Tibial artery (tissue), 4 donors: Measurements from ENCODE around the gene CDR2.

Experiments
- DNase-seq, 2 donors: peaks; one replicate each; pipeline ENCODE4 v3.0.0-alpha.2; 2019
- H3K27ac ChIP-seq, 2 donors: fragments of 200-600 bp; sonication (generic) in 1 of 2; 1 replicate in 1 of 2; 2 replicates in 1 of 2; pipeline ENCODE4 v1.5.1; 2018 to 2019; ENCODE audit warnings: mild to moderate bottlenecking in 1 of 2
- H3K27me3 ChIP-seq, 2 donors: fragments of 200-600 bp; sonication (generic) in 1 of 2; one replicate each; pipeline versions ENCODE4 v1.5.1 to v1.6.0; 2016 to 2019
- H3K36me3 ChIP-seq, 3 donors: fragments of 200-600 bp; sonication (generic) in 2 of 3; one replicate each; pipeline ENCODE4 v1.5.1; 2016 to 2019; ENCODE audit warnings: mild to moderate bottlenecking in 2 of 3
- H3K4me1 ChIP-seq, 4 donors: fragments of 200-600 bp; sonication (generic) in 2 of 4; 1 replicate in 3 of 4; 2 replicates in 1 of 4; pipeline ENCODE4 v1.5.1; 2016 to 2019
- H3K4me3 ChIP-seq, 2 donors: fragments of 200-600 bp; sonication (generic) in 1 of 2; 1 replicate in 1 of 2; 2 replicates in 1 of 2; pipeline ENCODE4 v1.5.1; 2018 to 2019; ENCODE audit warnings: mild to moderate bottlenecking in 2 of 2
- H3K9me3 ChIP-seq, 3 donors: fragments of 200-600 bp; sonication (generic) in 1 of 3; one replicate each; pipeline ENCODE4 v1.5.1; 2016 to 2019
- CTCF ChIP-seq, 2 experiments: fragments of 200-600 bp in 1 of 2; fragments of 450-650 bp in 1 of 2; IDR thresholded peaks; one replicate each; pipeline ENCODE4 v1.5.1; 2017 to 2019; ENCODE audit warnings: antibody characterized with exemption in 2 of 2, mild to moderate bottlenecking in 1 of 2, moderate library complexity in 1 of 2
- intact Hi-C: fragments of 100-400 bp; cut with DNase I; formaldehyde crosslinking; loops from one replicate; pipeline ENCODE4 v1.15.0; 2023; ENCODE audit warnings: low total_unique reads

CDR2 gene

DNA sequence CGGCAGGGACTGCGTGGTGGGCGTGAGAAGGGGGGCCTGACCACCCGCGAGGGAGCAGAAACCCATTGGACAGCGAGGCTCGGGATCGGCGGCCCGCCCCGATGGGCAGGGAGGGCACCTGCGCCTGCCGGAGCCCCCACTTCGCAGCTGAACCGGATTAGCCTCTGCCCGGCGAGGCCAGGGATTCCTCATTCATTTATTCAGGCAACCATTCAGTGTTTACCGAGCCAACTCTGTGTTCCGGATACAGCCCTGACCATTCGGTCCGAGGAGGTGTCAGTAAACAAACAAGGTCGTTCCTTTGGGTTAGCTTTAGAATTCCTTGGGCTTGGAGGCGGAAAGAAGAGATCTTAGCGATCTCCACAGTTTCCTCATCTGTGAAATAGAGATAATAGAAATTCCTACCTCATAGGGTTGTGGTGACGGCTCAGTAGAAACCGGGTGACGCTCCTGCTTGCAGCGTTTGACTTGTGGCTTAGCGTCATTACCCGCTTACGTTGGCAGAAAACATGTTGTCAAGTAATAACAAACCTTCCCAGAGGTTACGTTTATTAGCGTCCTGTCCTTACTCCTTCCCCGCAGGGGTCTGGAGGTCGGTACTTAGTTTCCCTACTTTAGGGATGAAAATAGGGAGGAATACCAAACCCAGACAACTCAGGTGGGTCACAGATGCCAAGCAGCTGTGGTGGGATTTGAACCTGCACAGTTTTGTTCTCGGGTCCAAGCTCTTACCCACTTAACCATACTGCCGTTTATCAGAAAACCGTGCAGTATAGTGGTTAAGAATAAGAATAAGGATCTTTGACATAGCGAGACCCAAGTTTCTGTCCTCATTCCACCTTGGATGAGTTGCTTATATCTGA lies 76.3 kb downstream of the CDR2 start:
- peak overlapping the region; percentile 89 to 90 for H3K27ac ChIP-seq
- no peaks in the 10 kb centered on the region for H3K9me3 ChIP-seq
- DNase-seq = peak; percentile 39 to 84
- H3K4me1 ChIP-seq = peaks cover 0 to 27% (median 16%) of the 10 kb centered on the region in 4 donors
- H3K27me3 ChIP-seq = no peaks in the 10 kb centered on the region
- peaks cover 4 to 15% (median 4%) of the 10 kb centered on the region in 3 donors for H3K36me3 ChIP-seq
- intact Hi-C loops = loop anchor here (2.0 to 10.0 kb wide), 2 partner anchors 63 to 99 kb away; no protein-coding TSS in a partner anchor
- no peak for TF ChIP-seq CTCF (IDR thresholded peaks at IDR 0.05)
- H3K4me3 ChIP-seq = peak overlapping the region; percentile 85 to 91

GRCh38 chr16:22297114-22297870 lies 77.1 kb downstream of the CDR2 start, which contains the start of gene POLR3E:
Gene POLR3E, plus strand, starts transcription at chr16:22297409. Its CDS starts 5,560 bp downstream, at chr16:22302969.
- intact Hi-C loops = loop anchor here (10.0 kb wide), 1 partner anchor 62 kb away; no protein-coding TSS in a partner anchor
- peak; percentile 100 for DNase-seq
- Histone ChIP-seq H3K9me3 (no peaks in the 10 kb centered on the region), H3K36me3 (peaks cover 0 to 7% (median 0%) of the 10 kb centered on the region in 3 donors), H3K4me1 (peaks cover 0 to 27% (median 16%) of the 10 kb centered on the region in 4 donors), H3K27me3 (no peaks in the 10 kb centered on the region), H3K4me3 (peak within 1 kb of the TSS; percentile 85 to 91), H3K27ac (peak within 1 kb of the TSS; percentile 89 to 90)
- peak; percentile 95 to 99 for TF ChIP-seq CTCF (IDR thresholded peaks at IDR 0.05)

GRCh38 chr16:22296225-22297113 lies 78.0 kb downstream of the CDR2 start:
- Histone ChIP-seq H3K9me3 (no peaks in the 10 kb centered on the region), H3K4me3 (peak overlapping the region; percentile 85 to 91), H3K36me3 (no peaks in the 10 kb centered on the region), H3K27me3 (no peaks in the 10 kb centered on the region), H3K4me1 (peaks cover 0 to 27% (median 16%) of the 10 kb centered on the region in 4 donors), H3K27ac (peak overlapping the region; percentile 61 to 90)
- DNase-seq = no peak
- intact Hi-C loops = loop anchor here (10.0 kb wide), 1 partner anchor 62 kb away; no protein-coding TSS in a partner anchor
- TF ChIP-seq CTCF (IDR thresholded peaks at IDR 0.05) = no peak
